Measurements from ENCODE around the gene EPHA1. TPM values are rescaled to one million over a fixed set of nuclear protein-coding genes. Genes with fewer than 3 reads are reported as not detected.

The EPHA1 gene
- total and polyA plus RNA-seq, 2 experiments from 2014 or later = 60.7 to 154 TPM

DNA sequence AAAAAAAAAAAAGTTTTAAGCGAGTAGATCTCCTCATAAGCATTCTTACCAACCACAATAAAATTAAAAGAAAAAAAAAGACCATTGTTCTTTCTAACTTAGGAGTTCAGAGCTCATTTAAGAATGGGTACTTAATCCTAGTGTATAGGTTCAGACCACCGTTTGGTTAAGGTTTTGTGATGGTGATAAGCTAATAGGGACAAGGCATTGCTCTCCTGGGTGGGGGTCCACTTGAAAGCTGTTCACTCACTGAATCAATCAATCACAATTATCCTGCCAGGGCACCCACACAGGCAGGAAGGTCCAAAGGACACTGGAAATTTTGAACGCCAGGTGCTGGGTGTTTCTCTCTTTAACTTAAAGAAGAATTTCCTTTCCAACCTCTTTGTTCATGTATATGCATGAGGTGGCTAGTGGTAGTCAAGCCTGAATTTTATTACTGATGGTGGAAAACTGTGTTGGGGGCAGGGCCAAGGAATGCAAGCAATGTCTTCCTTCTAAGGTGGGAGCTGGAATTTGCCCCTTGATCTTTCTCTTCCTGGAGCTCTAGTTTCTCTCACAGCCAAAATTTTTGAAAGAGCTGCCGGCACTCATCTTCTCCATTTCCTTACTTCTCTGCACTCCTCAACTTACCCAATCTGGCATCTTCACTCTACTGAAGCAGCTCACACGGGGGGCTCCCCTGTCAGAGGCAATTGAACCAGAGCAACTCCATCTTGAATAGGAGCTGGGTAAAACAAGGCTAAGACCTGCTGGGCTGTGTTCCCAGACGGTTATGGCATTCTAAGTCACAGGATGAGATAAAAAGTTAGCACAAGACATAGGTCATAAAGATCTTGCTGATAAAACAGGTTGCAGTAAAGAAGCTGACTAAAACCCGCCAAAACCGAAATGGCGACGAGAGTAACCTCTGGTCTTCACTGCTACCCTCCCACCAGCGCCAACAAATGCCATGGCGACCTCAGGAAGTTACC, 38.7 kb downstream of the EPHA1 start (continued):
- TF ChIP-seq ZNF462 (CRISPR knock-in tag; IDR thresholded peaks at IDR 0.05) (peak; percentile 75; the same call in 1 of the 2 replicates), POLR2AphosphoS5 (IDR thresholded peaks at IDR 0.05; ENCODE audit: low read depth) (no peak), CTCF (conservative IDR thresholded peaks at IDR 0.05; ENCODE audit: low read depth in 2 of 2) (no peak)
- TF ChIP-seq, protein P1, sequence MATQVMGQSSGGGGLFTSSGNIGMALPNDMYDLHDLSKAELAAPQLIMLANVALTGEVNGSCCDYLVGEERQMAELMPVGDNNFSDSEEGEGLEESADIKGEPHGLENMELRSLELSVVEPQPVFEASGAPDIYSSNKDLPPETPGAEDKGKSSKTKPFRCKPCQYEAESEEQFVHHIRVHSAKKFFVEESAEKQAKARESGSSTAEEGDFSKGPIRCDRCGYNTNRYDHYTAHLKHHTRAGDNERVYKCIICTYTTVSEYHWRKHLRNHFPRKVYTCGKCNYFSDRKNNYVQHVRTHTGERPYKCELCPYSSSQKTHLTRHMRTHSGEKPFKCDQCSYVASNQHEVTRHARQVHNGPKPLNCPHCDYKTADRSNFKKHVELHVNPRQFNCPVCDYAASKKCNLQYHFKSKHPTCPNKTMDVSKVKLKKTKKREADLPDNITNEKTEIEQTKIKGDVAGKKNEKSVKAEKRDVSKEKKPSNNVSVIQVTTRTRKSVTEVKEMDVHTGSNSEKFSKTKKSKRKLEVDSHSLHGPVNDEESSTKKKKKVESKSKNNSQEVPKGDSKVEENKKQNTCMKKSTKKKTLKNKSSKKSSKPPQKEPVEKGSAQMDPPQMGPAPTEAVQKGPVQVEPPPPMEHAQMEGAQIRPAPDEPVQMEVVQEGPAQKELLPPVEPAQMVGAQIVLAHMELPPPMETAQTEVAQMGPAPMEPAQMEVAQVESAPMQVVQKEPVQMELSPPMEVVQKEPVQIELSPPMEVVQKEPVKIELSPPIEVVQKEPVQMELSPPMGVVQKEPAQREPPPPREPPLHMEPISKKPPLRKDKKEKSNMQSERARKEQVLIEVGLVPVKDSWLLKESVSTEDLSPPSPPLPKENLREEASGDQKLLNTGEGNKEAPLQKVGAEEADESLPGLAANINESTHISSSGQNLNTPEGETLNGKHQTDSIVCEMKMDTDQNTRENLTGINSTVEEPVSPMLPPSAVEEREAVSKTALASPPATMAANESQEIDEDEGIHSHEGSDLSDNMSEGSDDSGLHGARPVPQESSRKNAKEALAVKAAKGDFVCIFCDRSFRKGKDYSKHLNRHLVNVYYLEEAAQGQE (IDR thresholded peaks at IDR 0.05; ENCODE audit: unreplicated experiment) = no peak

All from GM23338 (cell line).